A549 (cell line): ENCODE results near the gene HS6ST3. TPM values are rescaled to one million over a fixed set of nuclear protein-coding genes. Genes with fewer than 3 reads are reported as not detected.

ENCODE experiments used
- ATAC-seq, 2 experiments: fragments of 200-7000 bp in 1 of 2; fragments of >200 bp in 1 of 2; cut with Nextera tagmentation in 1 of 2; cut with Tn5 transposase in 1 of 2; 3 replicates each; pipeline versions ENCODE4 v1.8.0 to v1.9.1; 2018 to 2020; ENCODE audit warnings: mild to moderate bottlenecking in 1 of 2, moderate library complexity in 1 of 2
- CTCF ChIA-PET: fragments of 300-600 bp; sonication (Branson Sonifier 250); formaldehyde crosslinking; extraction: SDS; loops from one replicate; lab custom pipeline; 2021; ENCODE audit warnings: antibody characterized with exemption, inconsistent platforms; lab: Yijun Ruan, JAX
- POLR2A ChIA-PET: fragments of 350-600 bp; formaldehyde crosslinking; extraction: SDS; loops from one replicate; lab custom pipeline; 2021; ENCODE audit warnings: antibody characterized with exemption, inconsistent platforms; lab: Yijun Ruan, JAX
- DNase-seq, 2 experiments: peaks; one replicate each; pipeline versions ENCODE4 v3.0.0 to v3.0.0-alpha.2; 2011 to 2016; ENCODE audit warnings: low read depth in 1 of 2, low spot score in 1 of 2
- FAIRE-seq: peaks from 2 replicates; lab custom pipeline; 2011; peaks lifted over from hg19 to GRCh38; lab: Jason Lieb, UNC
- H3K27ac ChIP-seq, 2 experiments: fragments of >200 bp; sonication (Bioruptor Twin); formaldehyde crosslinking; 3 replicates each; pipeline ENCODE4 v1.5.1; 2016 to 2017
- H3K4me1 ChIP-seq: fragments of >200 bp; sonication (Bioruptor Twin); formaldehyde crosslinking; 3 replicates; pipeline ENCODE4 v1.6.1; 2016
- H3K4me2 ChIP-seq: fragments of >200 bp; sonication (Bioruptor Twin); formaldehyde crosslinking; 3 replicates; pipeline ENCODE4 v1.6.1; 2016
- H3K4me3 ChIP-seq: fragments of >200 bp; sonication (Bioruptor Twin); formaldehyde crosslinking; 3 replicates; pipeline ENCODE4 v1.5.1; 2016
- H3K9me3 ChIP-seq: fragments of >200 bp; sonication (Bioruptor Twin); formaldehyde crosslinking; 3 replicates; pipeline ENCODE4 v1.6.1; 2016
- CEBPB ChIP-seq, 2 experiments: fragments of >200 bp in 1 of 2; sonication (Bioruptor Twin) in 1 of 2; formaldehyde crosslinking in 1 of 2; IDR thresholded peaks; 2 replicates each; pipeline ENCODE4 v1.6.1; 2012 to 2016
- CHD2 ChIP-seq: fragments of 150-350 bp; IDR thresholded peaks from 2 replicates; pipeline ENCODE4 v1.6.1; 2014; ENCODE audit warnings: low read length; ENCODE audit not compliant: partially characterized antibody
- CTCF ChIP-seq: fragments of >200 bp; sonication (Bioruptor Twin); formaldehyde crosslinking; IDR thresholded peaks from 3 replicates; pipeline ENCODE4 v1.5.1; 2016
- E2F6 ChIP-seq: IDR thresholded peaks from 2 replicates; pipeline ENCODE4 v1.6.1; 2012; ENCODE audit warnings: low read depth, borderline replicate concordance
- EHF ChIP-seq: fragments of 250-450 bp; sonication (Bioruptor Pico); IDR thresholded peaks from 2 replicates; pipeline ENCODE4 v1.5.0; 2020; ENCODE audit warnings: mild to moderate bottlenecking
- EP300 ChIP-seq, 2 experiments: fragments of >200 bp; sonication (Bioruptor Twin); formaldehyde crosslinking; IDR thresholded peaks; 2 replicates in 1 of 2; 3 replicates in 1 of 2; pipeline ENCODE4 v1.6.1; 2016 to 2017
- ESRRA ChIP-seq: fragments of 150-350 bp; IDR thresholded peaks from 2 replicates; pipeline ENCODE4 v1.6.1; 2014; ENCODE audit warnings: mild to moderate bottlenecking, low read length, borderline replicate concordance
- HDAC2 ChIP-seq: fragments of 200-600 bp; sonication (generic); IDR thresholded peaks from 2 replicates; pipeline ENCODE4 v1.6.1; 2016
- HEYL ChIP-seq: fragments of 250-450 bp; sonication (Bioruptor Pico); IDR thresholded peaks from 2 replicates; pipeline ENCODE4 v1.8.0; 2021; ENCODE audit warnings: mild to moderate bottlenecking, moderate library complexity
- HMGXB4 ChIP-seq: fragments of 250-450 bp; sonication (Bioruptor Pico); IDR thresholded peaks from 2 replicates; pipeline ENCODE4 v1.5.0; 2021; ENCODE audit warnings: mild to moderate bottlenecking, moderate library complexity, borderline replicate concordance
- HOXB5 ChIP-seq: fragments of 250-450 bp; sonication (Bioruptor Pico); IDR thresholded peaks from 2 replicates; pipeline ENCODE4 v1.5.0; 2020; ENCODE audit warnings: mild to moderate bottlenecking, moderate library complexity
- NFE2L2 ChIP-seq: fragments of 150-350 bp; conservative IDR thresholded peaks from 2 replicates; pipeline ENCODE4 v1.6.1; 2014; ENCODE audit warnings: low read length
- RARB ChIP-seq: fragments of 250-450 bp; sonication (Bioruptor Pico); IDR thresholded peaks from 2 replicates; pipeline ENCODE4 v1.8.0; 2021; ENCODE audit warnings: mild to moderate bottlenecking, moderate library complexity
- RCOR1 ChIP-seq: fragments of 150-350 bp; IDR thresholded peaks from 2 replicates; pipeline ENCODE4 v1.6.1; 2014; ENCODE audit warnings: antibody characterized with exemption, low read length, low read depth
- RFX5 ChIP-seq: fragments of 450-650 bp; IDR thresholded peaks from 2 replicates; pipeline ENCODE4 v1.7.1; 2014; ENCODE audit warnings: antibody characterized with exemption, mild to moderate bottlenecking, moderate library complexity
- RNF2 ChIP-seq: fragments of 200-600 bp; sonication (generic); IDR thresholded peaks from 2 replicates; pipeline ENCODE4 v1.6.1; 2016; ENCODE audit warnings: low read depth, mild to moderate bottlenecking, antibody characterized with exemption, moderate library complexity, borderline replicate concordance
- SMC3 ChIP-seq: fragments of >200 bp; sonication (Bioruptor Twin); formaldehyde crosslinking; IDR thresholded peaks from 3 replicates; pipeline ENCODE4 v1.6.1; 2018; ENCODE audit warnings: inconsistent platforms
- TP53 ChIP-seq: fragments of 250-450 bp; sonication (Bioruptor Pico); IDR thresholded peaks from 2 replicates; pipeline ENCODE4 v1.5.0; 2021; ENCODE audit warnings: mild to moderate bottlenecking, moderate library complexity
- ZNF302 ChIP-seq: fragments of 250-450 bp; sonication (Bioruptor Pico); IDR thresholded peaks from 2 replicates; pipeline ENCODE4 v1.9.0; 2021; ENCODE audit warnings: inconsistent platforms, mild to moderate bottlenecking, moderate library complexity
- WGBS: methylation state at CpG from one replicate; pipeline ENCODE4 v1.1.6; 2017; ENCODE audit errors: missing lambda C conversion rate; 5-methylcytosine and 5-hydroxymethylcytosine counted together
- polyA plus RNA-seq, 4 experiments: library from polyadenylated mRNA; depleted of rRNA in 3 of 4; stranded (reverse); fragments of >200 nt; fragmentation: RNase III in 1 of 4; extraction: RNeasy Plus Mini Kit Qiagen cat#74134 plus additional on column Dnase treatment in 1 of 4; gene quantifications; 2 replicates in 3 of 4; 3 replicates in 1 of 4; pipeline ENCODE4 v1.2.3, GENCODE V29; 2011 to 2017

The HS6ST3 gene
- polyA plus RNA-seq, 2 of the 4 experiments (the other 2 are of a cell fraction): not detected

GRCh38 chr13:96388598-96388997, 298.7 kb downstream of the HS6ST3 start:
- no peak for DNase-seq
- no peak for TF ChIP-seq ZNF302 (CRISPR knock-in tag)
- TF ChIP-seq ESRRA: no peak
- TF ChIP-seq RFX5: no peak
- no peak for TF ChIP-seq CTCF
- no peak for TF ChIP-seq HDAC2
- TF ChIP-seq HEYL: no peak
- CTCF ChIA-PET: no interaction called here
- H3K27ac ChIP-seq: no peak overlapping the region
- no peak overlapping the region for H3K4me2 ChIP-seq
- POLR2A ChIA-PET: no interaction called here
- no peak overlapping the region for H3K4me3 ChIP-seq
- H3K9me3 ChIP-seq: no peaks in the 10 kb centered on the region
- no peak for FAIRE-seq
- no peak for ATAC-seq
- 6% methylated on average over 2 of the region's 2 CpGs for WGBS
- H3K4me1 ChIP-seq: no peaks in the 10 kb centered on the region

- DNase-seq: no peak
- Histone ChIP-seq H3K27ac (no peak overlapping the region), H3K4me3 (no peak overlapping the region), H3K4me1 (no peaks in the 10 kb centered on the region), H3K9me3 (no peaks in the 10 kb centered on the region)
- 7% methylated on average over 6 of the region's 6 CpGs for WGBS
- POLR2A ChIA-PET: no interaction called here
- no peak for TF ChIP-seq CEBPB (IDR thresholded peaks at IDR 0.05)
- TF ChIP-seq TP53 (CRISPR knock-in tag): no peak
- TF ChIP-seq RARB (CRISPR knock-in tag): no peak
- TF ChIP-seq SMC3: no peak
- no peak for TF ChIP-seq E2F6
- TF ChIP-seq EHF (CRISPR knock-in tag): no peak
- TF ChIP-seq HDAC2: no peak
- TF ChIP-seq, all 56 proteins: peak for 0
- no peak overlapping the region for H3K4me2 ChIP-seq
- CTCF ChIA-PET: no interaction called here
- FAIRE-seq: no peak
- ATAC-seq: no peak
Measured at GRCh38 chr13:96391606-96392005, 301.7 kb downstream of the HS6ST3 start.

DNA sequence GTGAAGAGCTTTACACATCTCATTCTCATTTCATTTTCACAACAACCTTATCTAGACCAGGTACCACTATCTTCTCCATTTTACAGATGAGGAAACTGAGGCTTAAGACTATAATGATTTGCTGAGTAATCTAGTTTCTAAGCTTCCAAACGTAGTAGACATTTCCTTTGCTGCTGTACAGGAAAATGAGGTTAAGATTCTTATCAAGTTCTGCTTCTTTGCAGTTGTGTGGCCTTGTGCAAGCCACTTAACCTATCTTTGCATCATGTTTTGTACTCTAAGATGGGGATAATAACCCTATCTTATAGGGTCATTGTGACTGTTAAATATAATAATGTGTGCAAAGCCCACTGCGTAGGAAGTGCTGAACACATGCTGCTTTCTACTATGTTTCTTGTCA, 307.9 kb downstream of the HS6ST3 start:
- DNase-seq (no peak), FAIRE-seq (no peak), ATAC-seq (no peak)
- H3K4me2 ChIP-seq: no peak overlapping the region
- ChIA-PET POLR2A (no interaction called here), CTCF (no interaction called here)
- TF ChIP-seq HOXB5 (CRISPR knock-in tag) (no peak), EP300 (IDR thresholded peaks at IDR 0.05) (no peak), RCOR1 (no peak), NFE2L2 (no peak), RNF2 (no peak)
- WGBS: 24% methylated on average over 2 of the region's 2 CpGs
- no peaks in the 10 kb centered on the region for H3K9me3 ChIP-seq
- no peak overlapping the region for H3K27ac ChIP-seq
- no peaks in the 10 kb centered on the region for H3K4me1 ChIP-seq
- H3K4me3 ChIP-seq: no peak overlapping the region

DNA sequence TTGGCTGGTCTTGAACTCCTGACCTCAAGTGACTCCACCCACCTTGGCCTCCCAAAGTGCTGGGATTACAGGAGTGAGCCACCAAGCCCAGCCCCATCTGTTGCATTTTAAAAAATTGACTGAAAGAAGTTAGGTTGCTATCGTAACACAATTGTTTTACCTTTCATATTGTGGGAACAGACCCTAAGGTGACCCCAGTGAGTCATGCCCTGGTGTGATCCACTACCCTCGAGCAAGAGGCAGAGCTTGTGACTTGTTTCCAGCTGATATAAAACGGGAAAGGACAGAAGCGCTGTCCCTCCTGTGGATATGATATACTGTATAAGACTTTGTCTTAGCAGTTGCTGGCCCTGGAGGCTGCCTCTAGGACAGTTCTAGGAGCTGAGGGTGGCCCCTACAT, 308.6 kb downstream of the HS6ST3 start:
- no peak for FAIRE-seq
- TF ChIP-seq CEBPB (IDR thresholded peaks at IDR 0.05) (no peak), HMGXB4 (CRISPR knock-in tag) (no peak), HOXB5 (CRISPR knock-in tag) (no peak), CHD2 (no peak), EHF (CRISPR knock-in tag) (no peak)

More for the DNA sequence above, 308.6 kb downstream of the HS6ST3 start:
- ChIA-PET POLR2A (no interaction called here), CTCF (no interaction called here)
- no peak overlapping the region for H3K4me2 ChIP-seq
- DNase-seq: no peak
- no peaks in the 10 kb centered on the region for H3K4me1 ChIP-seq
- WGBS: 31% methylated on average over 3 of the region's 4 CpGs
- no peaks in the 10 kb centered on the region for H3K9me3 ChIP-seq
- H3K27ac ChIP-seq: no peak overlapping the region
- no peak overlapping the region for H3K4me3 ChIP-seq
- no peak for ATAC-seq
